Measurements from ENCODE around the gene PLPP4.

Gene PLPP4

GRCh38 chr10:120456626-120457430 lies at the start of gene PLPP4:
TSS of gene PLPP4 (plus strand) at chr10:120457227. CDS start at chr10:120457306, 79 bp downstream.
- no peak for DNase-seq (ENCODE audit: low read depth, low spot score)

GRCh38 chr10:120409816-120410215 lies 47.2 kb upstream of the PLPP4 start:
- no peak for DNase-seq (ENCODE audit: low read depth, low spot score)

GRCh38 chr10:120414946-120415345 lies 42.1 kb upstream of the PLPP4 start:
- no peak for DNase-seq (ENCODE audit: low read depth, low spot score)

- DNase-seq (ENCODE audit: low read depth, low spot score): no peak
These were observed 41.2 kb upstream of the PLPP4 start for GRCh38 chr10:120415709-120416330.

- no peak for DNase-seq (ENCODE audit: low read depth, low spot score)
These were observed 36.6 kb upstream of the PLPP4 start for GRCh38 chr10:120420421-120420820.

- no peak for DNase-seq (ENCODE audit: low read depth, low spot score)
These were observed 35.8 kb upstream of the PLPP4 start for GRCh38 chr10:120421250-120421649.

GRCh38 chr10:120422457-120422856 lies 34.6 kb upstream of the PLPP4 start:
- DNase-seq (ENCODE audit: low read depth, low spot score): no peak

GRCh38 chr10:120423431-120424197 lies 33.4 kb upstream of the PLPP4 start:
- no peak for DNase-seq (ENCODE audit: low read depth, low spot score)

GRCh38 chr10:120424198-120424464 lies 32.9 kb upstream of the PLPP4 start:
- DNase-seq (ENCODE audit: low read depth, low spot score): no peak

- no peak for DNase-seq (ENCODE audit: low read depth, low spot score)
These were observed 30.7 kb upstream of the PLPP4 start for GRCh38 chr10:120426306-120426705.

GRCh38 chr10:120428754-120429153 lies 28.3 kb upstream of the PLPP4 start:
- DNase-seq (ENCODE audit: low read depth, low spot score): no peak

GRCh38 chr10:120429395-120429794 lies 27.6 kb upstream of the PLPP4 start:
- DNase-seq (ENCODE audit: low read depth, low spot score): no peak

- DNase-seq (ENCODE audit: low read depth, low spot score): no peak
These were observed 25.8 kb upstream of the PLPP4 start for GRCh38 chr10:120431251-120431651.

- no peak for DNase-seq (ENCODE audit: low read depth, low spot score)
These were observed 24.8 kb upstream of the PLPP4 start for GRCh38 chr10:120432209-120432608.

GRCh38 chr10:120433141-120433540 lies 23.9 kb upstream of the PLPP4 start:
- no peak for DNase-seq (ENCODE audit: low read depth, low spot score)

- DNase-seq (ENCODE audit: low read depth, low spot score): no peak
These were observed 20.5 kb upstream of the PLPP4 start for GRCh38 chr10:120436439-120437112.

- no peak for DNase-seq (ENCODE audit: low read depth, low spot score)
These were observed 19.5 kb upstream of the PLPP4 start for GRCh38 chr10:120437541-120437940.

GRCh38 chr10:120451968-120452367 lies 5.1 kb upstream of the PLPP4 start:
- no peak for DNase-seq (ENCODE audit: low read depth, low spot score)

GRCh38 chr10:120453319-120453718 lies 3.7 kb upstream of the PLPP4 start:
- no peak for DNase-seq (ENCODE audit: low read depth, low spot score)

- DNase-seq (ENCODE audit: low read depth, low spot score): no peak
These were observed 3.1 kb upstream of the PLPP4 start for GRCh38 chr10:120453886-120454285.

GRCh38 chr10:120455004-120455403 lies 2.0 kb upstream of the PLPP4 start:
- DNase-seq (ENCODE audit: low read depth, low spot score): no peak

- DNase-seq (ENCODE audit: low read depth, low spot score): no peak
These were observed 1.4 kb upstream of the PLPP4 start for GRCh38 chr10:120455606-120456005.
